ENCODE measurements around the gene C22orf31.
"Not testable (repeated sequence)": the region's sequence is repeated elsewhere in the genome, so short reads cannot be mapped to it uniquely, and the experiment has no call there.

Gene C22orf31

GRCh38 chr22:29053048-29053702 is 8.5 kb downstream of the C22orf31 start:
- no peak for DNase-seq

- no peak for DNase-seq
Observed at GRCh38 chr22:29050457-29050856, 11.2 kb downstream of the C22orf31 start.

- no peak for DNase-seq
Observed at GRCh38 chr22:29049655-29050263, 11.9 kb downstream of the C22orf31 start.

- no peak for DNase-seq
Observed at GRCh38 chr22:29048822-29049654, 12.6 kb downstream of the C22orf31 start.

GRCh38 chr22:29044657-29045176 is 16.9 kb downstream of the C22orf31 start:
- DNase-seq: no peak

GRCh38 chr22:29043906-29044575 is 17.6 kb downstream of the C22orf31 start:
- no peak for DNase-seq

GRCh38 chr22:29041408-29041807 is 20.2 kb downstream of the C22orf31 start:
- DNase-seq: no peak

- DNase-seq: peak; percentile 93
Observed at GRCh38 chr22:29040385-29041275, 21.0 kb downstream of the C22orf31 start.

- DNase-seq: not testable (repeated sequence)
Observed at GRCh38 chr22:29039684-29040083, 21.9 kb downstream of the C22orf31 start.

- DNase-seq: no peak
Observed at GRCh38 chr22:29039148-29039547, 22.5 kb downstream of the C22orf31 start.

- DNase-seq: no peak
Observed at GRCh38 chr22:29037340-29037932, 24.2 kb downstream of the C22orf31 start.

GRCh38 chr22:29032584-29032983 is 29.0 kb downstream of the C22orf31 start:
- no peak for DNase-seq

GRCh38 chr22:29032014-29032475 is 29.6 kb downstream of the C22orf31 start:
- no peak for DNase-seq

GRCh38 chr22:29031227-29032011 is 30.2 kb downstream of the C22orf31 start:
- peak; percentile 57 for DNase-seq

GRCh38 chr22:29030618-29031226 is 30.9 kb downstream of the C22orf31 start:
- peak; percentile 84 for DNase-seq

- peak; percentile 39 for DNase-seq
Observed at GRCh38 chr22:29030016-29030617, 31.5 kb downstream of the C22orf31 start.

- DNase-seq: no peak
Observed at GRCh38 chr22:29029202-29030000, 32.2 kb downstream of the C22orf31 start.

GRCh38 chr22:29028468-29028867 is 33.2 kb downstream of the C22orf31 start:
- DNase-seq: no peak

- no peak for DNase-seq
Observed at GRCh38 chr22:29026579-29026978, 35.1 kb downstream of the C22orf31 start.

All from hematopoietic multipotent progenitor cell treated with erythropoietin and hydrocortisone succinate and interleukin-3 and kit ligand, for 6 days (in vitro differentiated cells).